NCI-H2171 treated with DMSO at 0.1 percent for 48 hours (cell line): ENCODE results near the gene TMEM181.
"Not testable (repeated sequence)": the region's sequence is repeated elsewhere in the genome, so short reads cannot be mapped to it uniquely, and the experiment has no call there.

Source experiments
- DNase-seq: peaks from one replicate; lab custom pipeline; 2025; lab: John Stamatoyannopoulos, UW

TMEM181 gene

GRCh38 chr6:158663625-158664165 is 103.8 kb downstream of the TMEM181 start:
- DNase-seq, result no peak

- no peak for DNase-seq
Observed at GRCh38 chr6:158665332-158665731, 105.4 kb downstream of the TMEM181 start.

GRCh38 chr6:158666628-158667359 is 106.9 kb downstream of the TMEM181 start:
- no peak for DNase-seq

GRCh38 chr6:158667360-158667981 is 107.6 kb downstream of the TMEM181 start:
- DNase-seq, result no peak

GRCh38 chr6:158668707-158669103 is 108.8 kb downstream of the TMEM181 start:
- no peak for DNase-seq

GRCh38 chr6:158669145-158670035 is 109.5 kb downstream of the TMEM181 start:
- DNase-seq, result peak; percentile 80

GRCh38 chr6:158672119-158672518 is 112.2 kb downstream of the TMEM181 start:
- DNase-seq, result not testable (repeated sequence)

GRCh38 chr6:158672726-158673125 is 112.8 kb downstream of the TMEM181 start:
- DNase-seq, result no peak

GRCh38 chr6:158674342-158675131 is 114.6 kb downstream of the TMEM181 start:
- DNase-seq, result no peak

- not testable (repeated sequence) for DNase-seq
Observed at GRCh38 chr6:158677094-158677493, 117.2 kb downstream of the TMEM181 start.

- no peak for DNase-seq
Observed at GRCh38 chr6:158677906-158678578, 118.2 kb downstream of the TMEM181 start.

- DNase-seq, result no peak
Observed at GRCh38 chr6:158680015-158680414, 120.1 kb downstream of the TMEM181 start.

GRCh38 chr6:158680481-158680880 is 120.6 kb downstream of the TMEM181 start:
- DNase-seq, result no peak

- no peak for DNase-seq
Observed at GRCh38 chr6:158684311-158684710, 124.4 kb downstream of the TMEM181 start.

- DNase-seq, result no peak
Observed at GRCh38 chr6:158684745-158685324, 124.9 kb downstream of the TMEM181 start.
